ENCODE measurements around the gene TRERF1. TPM values are rescaled to one million over a fixed set of nuclear protein-coding genes. Genes with fewer than 3 reads are reported as not detected.

TRERF1 gene
- total RNA-seq, 6 experiments from 2014 or later = 10.5 to 16.4 (median 15.2) TPM

GRCh38 chr6:42237857-42238256, 213.9 kb downstream of the TRERF1 start:
- no peaks in the 10 kb centered on the region for H3K9me3 Mint-ChIP-seq
- no peak overlapping the region for H3K4me3 Mint-ChIP-seq

DNA sequence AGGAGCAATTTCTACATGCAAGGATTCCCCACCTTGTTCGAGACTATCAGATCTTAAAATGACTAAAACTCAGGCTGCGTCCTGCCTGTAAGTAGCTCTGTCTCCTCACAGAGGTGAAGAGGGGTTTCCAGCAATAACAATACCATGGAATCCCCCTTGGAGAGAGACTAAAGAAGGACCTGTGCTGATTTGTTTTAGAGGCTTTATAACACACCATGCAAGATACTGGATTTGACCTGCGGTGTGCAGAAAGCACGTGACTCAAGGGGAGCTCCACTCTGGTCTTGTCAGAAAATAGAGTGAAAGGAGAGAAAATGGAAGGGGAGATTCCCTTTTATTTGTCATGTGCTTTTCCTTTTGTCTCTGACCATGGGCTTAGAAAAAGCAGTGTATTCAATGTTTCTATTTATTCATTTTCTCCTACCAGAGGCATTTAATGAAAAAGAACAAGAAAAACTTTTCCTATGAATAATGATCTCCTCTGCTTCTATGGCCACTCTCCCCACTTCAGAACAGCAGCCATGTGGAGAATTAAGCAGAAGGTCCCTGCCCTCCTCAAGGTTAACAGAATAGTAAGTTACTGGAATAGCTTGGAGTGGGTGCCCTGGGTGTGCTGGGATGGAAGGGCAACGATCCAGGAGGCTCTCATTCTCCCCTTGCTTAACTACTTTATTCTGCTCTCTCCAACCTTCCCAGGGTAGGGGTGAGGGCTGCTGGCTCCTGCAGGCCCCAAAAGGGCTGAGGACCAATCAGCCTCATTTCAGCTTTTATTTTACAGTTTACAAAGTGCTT, 214.8 kb downstream of the TRERF1 start:
- TF ChIP-seq CTCF (IDR thresholded peaks at IDR 0.05) = no peak
- no peak overlapping the region for H3K27ac Mint-ChIP-seq
- peaks cover 47% of the 10 kb centered on the region for H3K36me3 Mint-ChIP-seq (ENCODE audit: low read depth)
- no peaks in the 10 kb centered on the region for H3K27me3 Mint-ChIP-seq (ENCODE audit: insufficient read depth)
- H3K4me1 Mint-ChIP-seq (ENCODE audit: low read depth) = peaks cover 34% of the 10 kb centered on the region
- H3K4me3 Mint-ChIP-seq = no peak overlapping the region
- no peak for DNase-seq
- no peaks in the 10 kb centered on the region for H3K9me3 Mint-ChIP-seq

More at GRCh38 chr6:42237857-42238256, 213.9 kb downstream of the TRERF1 start:
- no peak for TF ChIP-seq CTCF (IDR thresholded peaks at IDR 0.05)
- DNase-seq = no peak
- no peak overlapping the region for H3K27ac Mint-ChIP-seq
- H3K27me3 Mint-ChIP-seq (ENCODE audit: insufficient read depth) = no peaks in the 10 kb centered on the region
- H3K36me3 Mint-ChIP-seq (ENCODE audit: low read depth) = peaks cover 43% of the 10 kb centered on the region
- H3K4me1 Mint-ChIP-seq (ENCODE audit: low read depth) = peaks cover 34% of the 10 kb centered on the region

DNA sequence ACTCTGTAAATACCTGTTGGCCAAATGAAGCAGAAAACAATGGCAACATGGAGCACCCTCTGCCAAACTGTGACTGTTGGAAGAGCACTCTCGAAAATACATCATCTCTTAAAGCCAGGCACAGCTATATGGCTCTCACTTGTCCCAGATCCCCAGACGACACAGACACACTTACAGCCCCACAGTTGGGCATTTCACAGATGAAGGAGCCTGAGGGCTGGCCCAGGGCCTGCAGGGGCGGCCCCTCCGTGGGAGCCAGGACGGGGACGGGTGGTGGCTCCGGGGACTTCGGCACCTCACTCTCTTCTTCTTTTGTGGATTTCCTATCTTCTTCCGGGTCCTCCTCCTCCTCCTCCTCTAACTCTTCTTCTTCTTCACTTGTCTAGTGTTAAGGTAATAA, 215.7 kb downstream of the TRERF1 start:
- Mint-ChIP-seq H3K36me3 (ENCODE audit: low read depth) (peaks cover 47% of the 10 kb centered on the region), H3K27ac (no peak overlapping the region), H3K4me1 (ENCODE audit: low read depth) (peaks cover 34% of the 10 kb centered on the region), H3K4me3 (no peak overlapping the region), H3K27me3 (ENCODE audit: insufficient read depth) (no peaks in the 10 kb centered on the region), H3K9me3 (no peaks in the 10 kb centered on the region)
- no peak for DNase-seq
- TF ChIP-seq CTCF (IDR thresholded peaks at IDR 0.05) = no peak

DNA sequence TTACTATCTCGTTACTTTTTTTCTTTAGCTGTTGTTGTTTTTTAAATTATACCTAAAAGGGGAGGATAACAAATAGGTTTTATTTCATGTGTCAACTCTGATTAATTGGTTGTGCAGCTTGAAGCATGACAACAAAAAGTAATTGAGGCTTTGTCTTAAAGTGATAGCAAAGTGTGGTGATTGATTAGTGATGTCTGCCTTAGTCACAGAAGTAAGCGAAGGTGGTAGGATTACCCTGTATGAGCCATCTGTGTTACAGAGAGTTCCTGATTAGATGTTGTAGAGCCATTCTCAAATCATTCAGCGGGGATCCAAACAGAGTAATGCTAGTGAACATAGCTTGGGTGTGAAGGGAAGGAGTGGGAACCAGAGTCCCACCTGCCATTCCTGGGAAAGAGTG, 219.7 kb downstream of the TRERF1 start:
- Mint-ChIP-seq H3K27ac (no peak overlapping the region), H3K4me3 (no peak overlapping the region), H3K9me3 (no peaks in the 10 kb centered on the region), H3K27me3 (ENCODE audit: insufficient read depth) (peaks cover 8% of the 10 kb centered on the region), H3K36me3 (ENCODE audit: low read depth) (peaks cover 42% of the 10 kb centered on the region), H3K4me1 (ENCODE audit: low read depth) (peaks cover 16% of the 10 kb centered on the region)
- no peak for TF ChIP-seq CTCF (IDR thresholded peaks at IDR 0.05)
- DNase-seq = no peak

DNA sequence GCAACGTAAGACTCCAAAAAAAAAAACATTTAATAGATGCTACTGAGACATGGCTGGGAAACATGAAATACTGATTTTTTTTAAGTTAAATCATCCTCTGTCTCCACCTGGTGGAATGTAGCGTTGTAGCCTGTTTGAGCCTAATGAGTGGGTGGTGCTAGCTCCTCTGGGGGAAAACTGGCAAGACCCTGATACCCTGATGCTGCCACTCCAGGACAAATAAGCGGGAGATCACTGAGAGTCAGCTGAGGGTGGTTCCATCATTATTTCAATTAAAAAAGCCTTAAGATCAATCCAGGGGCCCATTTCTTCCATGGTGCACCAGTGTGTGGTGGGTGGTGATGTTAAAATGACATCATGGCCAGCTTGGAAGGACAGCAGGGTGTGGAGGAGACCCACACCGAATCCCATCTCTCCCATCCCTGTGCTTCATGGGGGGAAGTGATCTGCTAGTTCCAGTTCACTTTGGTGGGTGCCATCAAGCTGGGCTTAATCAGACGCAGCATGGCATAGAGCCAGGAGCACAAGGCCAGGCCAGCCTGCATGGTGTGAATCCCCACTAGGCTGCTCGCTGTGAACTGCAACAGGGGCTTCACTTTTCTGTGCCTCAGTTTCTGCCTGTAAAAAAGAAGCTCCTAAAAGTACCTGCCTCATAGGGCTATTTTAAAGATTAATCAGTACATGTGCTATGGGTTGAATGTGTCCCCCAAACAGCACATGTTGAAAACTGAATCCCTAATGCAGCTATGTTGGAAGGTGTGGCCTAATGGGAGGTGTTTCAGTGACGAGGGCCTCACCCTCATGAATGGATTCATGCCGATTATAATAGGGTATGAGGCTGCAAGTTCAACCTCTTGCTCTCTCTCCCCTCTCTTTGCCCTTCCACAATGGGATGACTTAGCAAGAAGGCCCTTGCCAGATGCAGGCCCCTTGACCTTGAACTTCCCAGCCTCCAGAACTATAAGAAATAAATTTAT, 221.1 kb downstream of the TRERF1 start:
- Mint-ChIP-seq H3K9me3 (no peaks in the 10 kb centered on the region), H3K36me3 (ENCODE audit: low read depth) (peaks cover 35% of the 10 kb centered on the region), H3K27ac (no peak overlapping the region; the same call in 1 of the 2 replicates), H3K27me3 (ENCODE audit: insufficient read depth) (peaks cover 8% of the 10 kb centered on the region), H3K4me1 (ENCODE audit: low read depth) (peaks cover 30% of the 10 kb centered on the region), H3K4me3 (no peak overlapping the region)
- peak; percentile 68 for TF ChIP-seq CTCF (IDR thresholded peaks at IDR 0.05)
- DNase-seq = no peak

All from HFFc6 (cell line).